Smooth muscle cell (in vitro differentiated cells): ENCODE results near the gene KCNQ1. TPM values are rescaled to one million over a fixed set of nuclear protein-coding genes. Genes with fewer than 3 reads are reported as not detected.

ENCODE experiments used
- DNase-seq: peaks from one replicate; lab custom pipeline; 2025; ENCODE audit not compliant: unreplicated experiment; lab: John Stamatoyannopoulos, UW
- H2AFZ ChIP-seq: fragments of 200-600 bp; sonication (generic); 2 replicates; pipeline ENCODE4 v1.6.0; 2016; ENCODE audit warnings: antibody characterized with exemption, low read depth, mild to moderate bottlenecking
- H3F3A ChIP-seq: fragments of 200-600 bp; sonication (generic); 2 replicates; pipeline ENCODE4 v1.6.0; 2017; ENCODE audit warnings: antibody characterized with exemption, low read depth
- H3K27ac ChIP-seq: fragments of 200-600 bp; sonication (generic); 2 replicates; pipeline ENCODE4 v1.5.1; 2016; ENCODE audit warnings: low read depth, mild to moderate bottlenecking
- H3K27me3 ChIP-seq: fragments of 200-600 bp; sonication (generic); 2 replicates; pipeline ENCODE4 v1.6.1; 2016; ENCODE audit warnings: low read depth, mild to moderate bottlenecking
- H3K36me3 ChIP-seq: fragments of 200-600 bp; sonication (generic); 2 replicates; pipeline ENCODE4 v1.5.1; 2016; ENCODE audit warnings: low read depth
- H3K4me1 ChIP-seq: fragments of 200-600 bp; sonication (generic); 2 replicates; pipeline ENCODE4 v1.5.1; 2016; ENCODE audit warnings: low read depth
- H3K4me2 ChIP-seq: fragments of 200-600 bp; sonication (generic); 2 replicates; pipeline ENCODE4 v1.6.0; 2016; ENCODE audit warnings: mild to moderate bottlenecking
- H3K4me3 ChIP-seq: fragments of 200-600 bp; sonication (generic); 2 replicates; pipeline ENCODE4 v1.5.1; 2016; ENCODE audit warnings: mild to moderate bottlenecking
- H3K79me2 ChIP-seq: fragments of 200-600 bp; sonication (generic); 2 replicates; pipeline ENCODE4 v1.6.0; 2016; ENCODE audit warnings: low read depth, mild to moderate bottlenecking
- H3K9ac ChIP-seq: fragments of 200-600 bp; sonication (generic); 2 replicates; pipeline ENCODE4 v1.6.0; 2016; ENCODE audit warnings: low read depth
- H3K9me3 ChIP-seq: fragments of 200-600 bp; sonication (generic); replicated peaks from 2 replicates; pipeline ENCODE4 v1.5.1; 2016; ENCODE audit warnings: low read depth
- H4K20me1 ChIP-seq: fragments of 200-600 bp; sonication (generic); 2 replicates; pipeline ENCODE4 v1.6.0; 2016; ENCODE audit warnings: low read depth
- WGBS: methylation state at CpG from one replicate; pipeline ENCODE4 v1.1.7; 2016; ENCODE audit warnings: low lambda C conversion rate; 5-methylcytosine and 5-hydroxymethylcytosine counted together
- polyA plus RNA-seq: library from polyadenylated mRNA; unstranded; fragments of >200 nt; fragmentation: Nextera tagmentation; extraction: Ambion mirVana; gene quantifications from 2 replicates; pipeline ENCODE4 v1.2.1, GENCODE V29; 2016
- total RNA-seq: library from RNA; depleted of rRNA; stranded (reverse); fragments of >200 nt; gene quantifications from 2 replicates; pipeline ENCODE4 v1.2.3, GENCODE V29; 2014
- TF ChIP-seq, protein P1 (sequence below): fragments of 200-600 bp; sonication (generic); IDR thresholded peaks from 2 replicates; pipeline ENCODE4 v1.5.1; 2017; ENCODE audit warnings: borderline replicate concordance, mild to moderate bottlenecking, antibody characterized with exemption; ENCODE audit not compliant: insufficient read depth, poor library complexity, severe bottlenecking

KCNQ1 gene
- total and polyA plus RNA-seq, 2 experiments from 2014 or later: 1.3 to 2.3 TPM

DNA sequence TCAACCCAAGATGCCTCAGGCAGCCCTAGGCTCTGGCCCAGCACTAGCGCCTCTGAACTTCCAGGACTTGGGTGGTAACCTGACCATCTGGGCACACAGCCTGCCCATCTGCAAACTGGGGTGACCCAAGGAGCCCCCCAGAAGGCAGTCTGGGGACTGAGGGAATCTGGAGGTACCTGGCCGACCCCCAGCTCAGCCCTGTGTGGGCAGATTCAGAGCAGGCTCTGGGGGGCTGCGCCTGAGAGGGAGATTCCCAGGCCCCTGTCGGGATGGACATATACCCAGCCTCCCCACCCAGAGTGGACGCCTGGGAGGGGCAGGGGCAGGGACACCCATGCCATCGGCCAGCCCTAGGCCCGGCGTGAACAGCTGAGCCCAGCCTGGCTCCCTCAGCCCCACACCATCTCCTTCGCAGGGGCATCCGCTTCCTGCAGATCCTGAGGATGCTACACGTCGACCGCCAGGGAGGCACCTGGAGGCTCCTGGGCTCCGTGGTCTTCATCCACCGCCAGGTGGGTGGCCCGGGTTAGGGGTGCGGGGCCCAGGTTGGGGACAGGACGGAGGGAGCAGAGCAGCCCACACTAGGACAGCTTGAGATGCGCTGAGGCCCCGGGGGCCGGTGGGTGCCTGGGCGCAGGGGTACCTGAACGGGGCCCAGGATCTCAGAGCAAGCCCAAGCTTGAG is 126.9 kb downstream of the KCNQ1 start:
- H3K9me3 ChIP-seq: no peaks in the 10 kb centered on the region
- 94% methylated on average over 21 of the region's 23 CpGs for WGBS
- H3K4me1 ChIP-seq: no peaks in the 10 kb centered on the region
- no peak overlapping the region for H3K4me2 ChIP-seq
- H2AFZ ChIP-seq: no peak overlapping the region
- H4K20me1 ChIP-seq: no peaks in the 10 kb centered on the region
- no peaks in the 10 kb centered on the region for H3K79me2 ChIP-seq
- H3K36me3 ChIP-seq: no peaks in the 10 kb centered on the region
- TF ChIP-seq, protein P1, sequence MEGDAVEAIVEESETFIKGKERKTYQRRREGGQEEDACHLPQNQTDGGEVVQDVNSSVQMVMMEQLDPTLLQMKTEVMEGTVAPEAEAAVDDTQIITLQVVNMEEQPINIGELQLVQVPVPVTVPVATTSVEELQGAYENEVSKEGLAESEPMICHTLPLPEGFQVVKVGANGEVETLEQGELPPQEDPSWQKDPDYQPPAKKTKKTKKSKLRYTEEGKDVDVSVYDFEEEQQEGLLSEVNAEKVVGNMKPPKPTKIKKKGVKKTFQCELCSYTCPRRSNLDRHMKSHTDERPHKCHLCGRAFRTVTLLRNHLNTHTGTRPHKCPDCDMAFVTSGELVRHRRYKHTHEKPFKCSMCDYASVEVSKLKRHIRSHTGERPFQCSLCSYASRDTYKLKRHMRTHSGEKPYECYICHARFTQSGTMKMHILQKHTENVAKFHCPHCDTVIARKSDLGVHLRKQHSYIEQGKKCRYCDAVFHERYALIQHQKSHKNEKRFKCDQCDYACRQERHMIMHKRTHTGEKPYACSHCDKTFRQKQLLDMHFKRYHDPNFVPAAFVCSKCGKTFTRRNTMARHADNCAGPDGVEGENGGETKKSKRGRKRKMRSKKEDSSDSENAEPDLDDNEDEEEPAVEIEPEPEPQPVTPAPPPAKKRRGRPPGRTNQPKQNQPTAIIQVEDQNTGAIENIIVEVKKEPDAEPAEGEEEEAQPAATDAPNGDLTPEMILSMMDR: no peak
- no peak overlapping the region for H3K4me3 ChIP-seq
- no peak overlapping the region for H3K9ac ChIP-seq
- no peaks in the 10 kb centered on the region for H3K27me3 ChIP-seq
- no peaks in the 10 kb centered on the region for H3F3A ChIP-seq
- no peak for DNase-seq
- no peak overlapping the region for H3K27ac ChIP-seq

DNA sequence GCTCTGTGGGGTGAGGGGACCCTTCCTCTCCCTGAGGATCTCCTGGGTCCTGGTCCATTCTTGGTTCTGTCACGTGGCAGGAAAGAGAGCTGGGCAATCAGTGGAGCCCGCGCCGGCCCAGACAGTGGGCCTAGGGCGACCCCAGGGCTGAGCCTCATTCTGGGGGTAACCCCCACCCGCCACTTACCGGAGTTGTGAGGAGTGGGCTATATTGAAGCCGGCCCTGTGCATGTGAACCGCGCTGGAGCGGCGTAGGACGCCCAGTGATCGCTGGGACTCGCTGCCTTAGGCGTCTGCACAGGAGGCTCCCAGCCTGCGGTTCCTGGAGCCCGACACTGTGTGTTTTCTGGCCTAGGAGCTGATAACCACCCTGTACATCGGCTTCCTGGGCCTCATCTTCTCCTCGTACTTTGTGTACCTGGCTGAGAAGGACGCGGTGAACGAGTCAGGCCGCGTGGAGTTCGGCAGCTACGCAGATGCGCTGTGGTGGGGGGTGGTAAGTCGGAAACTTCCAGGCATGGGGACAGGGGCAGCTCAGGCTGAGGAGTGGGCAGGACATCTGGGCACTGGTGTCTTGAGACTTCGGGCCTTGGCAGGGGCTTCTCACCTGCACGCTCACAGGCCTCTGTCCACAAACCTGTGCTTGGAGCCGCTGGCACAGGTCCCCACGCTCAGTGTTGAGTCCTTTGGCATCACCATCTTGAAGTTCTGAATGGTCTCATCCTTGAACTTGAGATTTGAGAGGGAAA is 127.9 kb downstream of the KCNQ1 start:
- Histone ChIP-seq H3F3A (no peaks in the 10 kb centered on the region), H3K36me3 (no peaks in the 10 kb centered on the region)
- 97% methylated on average over 33 of the region's 33 CpGs for WGBS

DNA sequence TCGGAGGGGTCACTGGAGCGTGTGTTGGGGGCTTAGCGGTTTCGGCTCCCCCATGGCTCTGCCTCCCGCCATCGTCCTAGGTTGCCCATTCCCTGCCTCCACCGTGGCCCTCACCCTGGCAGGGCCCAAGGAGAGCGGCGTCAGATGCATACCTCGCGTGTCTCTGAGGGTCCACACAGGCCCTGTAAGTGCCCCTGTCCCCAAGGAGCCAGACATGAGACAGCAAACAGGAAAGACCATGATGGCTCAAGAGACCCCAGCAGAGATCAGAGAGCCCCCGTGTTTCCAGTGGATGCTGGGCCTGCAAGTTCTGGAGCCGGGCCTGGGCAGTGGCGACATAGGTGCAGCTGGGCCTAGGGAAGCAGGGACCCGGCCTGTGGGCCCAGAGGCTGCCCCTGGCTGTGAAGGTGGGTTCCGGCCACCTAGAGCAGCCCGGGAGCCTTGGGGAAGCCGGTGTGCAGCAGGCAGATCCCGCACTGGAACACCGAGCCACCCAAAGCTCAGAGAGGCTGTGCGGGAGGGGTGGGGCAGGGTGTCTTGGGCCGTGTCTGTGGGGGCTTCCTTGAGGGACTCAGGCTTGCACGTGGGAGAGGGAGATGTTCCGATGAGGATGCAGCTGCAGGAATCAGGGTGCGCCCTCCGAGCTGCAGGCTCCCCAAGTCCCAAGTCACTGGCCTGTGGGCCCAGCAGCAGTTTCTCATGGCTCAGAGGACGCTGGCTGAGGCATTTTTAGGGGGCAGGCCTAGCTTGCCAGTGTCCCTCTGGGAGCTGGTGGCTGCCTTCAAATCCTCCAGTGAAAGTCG is 128.6 kb downstream of the KCNQ1 start:
- Histone ChIP-seq H3K27me3 (no peaks in the 10 kb centered on the region), H3K79me2 (no peaks in the 10 kb centered on the region), H3K4me2 (no peak overlapping the region), H3K9ac (no peak overlapping the region), H2AFZ (no peak overlapping the region), H3K9me3 (no peaks in the 10 kb centered on the region), H3K36me3 (no peaks in the 10 kb centered on the region), H3K4me3 (no peak overlapping the region), H3K4me1 (no peaks in the 10 kb centered on the region), H4K20me1 (no peaks in the 10 kb centered on the region), H3K27ac (no peak overlapping the region), H3F3A (no peaks in the 10 kb centered on the region)
- TF ChIP-seq, protein P1: no peak
- WGBS: 94% methylated on average over 22 of the region's 28 CpGs
- DNase-seq: no peak

More for the DNA sequence above, 127.9 kb downstream of the KCNQ1 start:
- Histone ChIP-seq H4K20me1 (no peaks in the 10 kb centered on the region), H3K27ac (no peak overlapping the region), H3K4me1 (no peaks in the 10 kb centered on the region), H3K79me2 (no peaks in the 10 kb centered on the region), H3K4me2 (no peak overlapping the region), H3K4me3 (no peak overlapping the region), H3K27me3 (no peaks in the 10 kb centered on the region), H2AFZ (no peak overlapping the region), H3K9me3 (no peaks in the 10 kb centered on the region), H3K9ac (no peak overlapping the region)
- no peak for DNase-seq
- TF ChIP-seq, protein P1: no peak
